BE2C (cell line): ENCODE results near the gene ANO10.

Experiments used
- DNase-seq: peaks from one replicate; pipeline ENCODE4 v3.0.0-alpha.2; 2020
- H3K27me3 ChIP-seq: fragments of 250-450 bp; sonication (Bioruptor Pico); 2 replicates; pipeline ENCODE4 v1.5.1; 2020; ENCODE audit warnings: mild to moderate bottlenecking
- H3K36me3 ChIP-seq: fragments of 250-450 bp; sonication (Bioruptor Pico); 2 replicates; pipeline ENCODE4 v1.5.1; 2020; ENCODE audit warnings: mild to moderate bottlenecking
- H3K4me1 ChIP-seq: fragments of 250-450 bp; sonication (Bioruptor Pico); 2 replicates; pipeline ENCODE4 v1.5.1; 2020
- H3K4me3 ChIP-seq: 2 replicates; pipeline ENCODE4 v1.5.1; 2011; ENCODE audit warnings: low read depth, low read length
- H3K9me3 ChIP-seq: fragments of 250-450 bp; sonication (Bioruptor Pico); 2 replicates; pipeline ENCODE4 v1.5.1; 2020
- TF ChIP-seq, protein P1 (sequence below): IDR thresholded peaks from 2 replicates; pipeline ENCODE4 v1.5.1; 2012; ENCODE audit warnings: mild to moderate bottlenecking, low read depth, low read length

ANO10 gene

DNA sequence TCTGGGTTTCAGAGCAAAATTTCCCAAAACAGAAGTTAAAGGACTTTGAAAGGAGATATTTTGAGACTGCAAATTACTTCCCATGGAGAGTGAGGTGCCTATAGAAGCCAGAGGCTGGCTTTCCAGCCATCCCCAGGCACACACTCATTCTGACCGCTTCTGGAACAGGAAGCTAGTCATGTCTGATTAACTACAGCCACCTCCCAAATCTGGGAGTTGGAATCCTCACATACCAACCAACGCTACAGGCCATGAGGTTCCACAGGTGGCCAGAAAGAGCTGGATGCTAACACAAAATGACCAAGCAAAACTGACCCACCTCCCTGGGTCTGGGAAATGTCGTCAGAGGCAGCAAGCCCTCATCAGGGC, 248.3 kb downstream of the ANO10 start:
- H3K9me3 ChIP-seq, result no peaks in the 10 kb centered on the region
- H3K36me3 ChIP-seq, result no peaks in the 10 kb centered on the region
- TF ChIP-seq, protein P1, sequence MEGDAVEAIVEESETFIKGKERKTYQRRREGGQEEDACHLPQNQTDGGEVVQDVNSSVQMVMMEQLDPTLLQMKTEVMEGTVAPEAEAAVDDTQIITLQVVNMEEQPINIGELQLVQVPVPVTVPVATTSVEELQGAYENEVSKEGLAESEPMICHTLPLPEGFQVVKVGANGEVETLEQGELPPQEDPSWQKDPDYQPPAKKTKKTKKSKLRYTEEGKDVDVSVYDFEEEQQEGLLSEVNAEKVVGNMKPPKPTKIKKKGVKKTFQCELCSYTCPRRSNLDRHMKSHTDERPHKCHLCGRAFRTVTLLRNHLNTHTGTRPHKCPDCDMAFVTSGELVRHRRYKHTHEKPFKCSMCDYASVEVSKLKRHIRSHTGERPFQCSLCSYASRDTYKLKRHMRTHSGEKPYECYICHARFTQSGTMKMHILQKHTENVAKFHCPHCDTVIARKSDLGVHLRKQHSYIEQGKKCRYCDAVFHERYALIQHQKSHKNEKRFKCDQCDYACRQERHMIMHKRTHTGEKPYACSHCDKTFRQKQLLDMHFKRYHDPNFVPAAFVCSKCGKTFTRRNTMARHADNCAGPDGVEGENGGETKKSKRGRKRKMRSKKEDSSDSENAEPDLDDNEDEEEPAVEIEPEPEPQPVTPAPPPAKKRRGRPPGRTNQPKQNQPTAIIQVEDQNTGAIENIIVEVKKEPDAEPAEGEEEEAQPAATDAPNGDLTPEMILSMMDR, result no peak
- no peak overlapping the region for H3K4me3 ChIP-seq
- H3K4me1 ChIP-seq, result no peaks in the 10 kb centered on the region
- DNase-seq, result no peak
- H3K27me3 ChIP-seq, result no peaks in the 10 kb centered on the region

DNA sequence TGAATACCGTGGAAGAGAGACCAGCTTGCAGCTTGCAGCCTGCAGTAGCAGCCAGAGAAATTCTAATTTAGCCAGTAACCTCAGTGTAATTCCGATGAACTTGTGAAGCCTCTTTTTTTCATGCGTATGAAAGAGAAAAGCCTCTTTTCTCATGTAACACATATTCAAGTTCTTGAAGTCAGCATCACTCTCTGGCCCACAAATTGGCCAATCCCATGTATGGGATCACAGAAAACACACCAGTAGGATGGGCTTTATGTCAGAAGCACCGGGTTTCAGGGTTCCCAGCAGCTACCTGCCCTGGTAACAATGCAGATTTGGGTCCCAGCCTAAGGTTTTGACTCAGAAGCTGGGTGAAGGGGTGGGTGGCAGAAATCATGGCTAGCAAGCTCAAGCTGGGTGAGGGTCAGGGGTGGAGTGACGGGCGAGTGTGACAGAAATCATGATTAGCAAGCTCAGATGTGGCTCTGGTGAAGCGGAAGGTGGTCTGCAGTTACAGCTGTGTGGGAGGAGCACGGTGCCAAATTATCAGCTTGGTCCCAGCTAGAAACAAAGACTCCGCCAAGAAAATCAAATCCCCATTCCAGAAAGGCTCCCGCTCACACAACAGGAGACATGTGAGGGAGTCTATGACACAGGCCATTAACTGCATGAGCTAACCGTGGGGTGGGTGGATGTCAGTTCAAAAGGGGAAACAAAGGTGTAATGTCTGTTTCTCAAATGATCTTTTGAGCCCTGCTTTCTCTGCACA, 248.8 kb downstream of the ANO10 start:
- Histone ChIP-seq H3K4me3 (no peak overlapping the region), H3K36me3 (no peaks in the 10 kb centered on the region), H3K27me3 (no peaks in the 10 kb centered on the region), H3K9me3 (no peaks in the 10 kb centered on the region), H3K4me1 (no peaks in the 10 kb centered on the region)
- TF ChIP-seq, protein P1, result no peak
- DNase-seq, result no peak

DNA sequence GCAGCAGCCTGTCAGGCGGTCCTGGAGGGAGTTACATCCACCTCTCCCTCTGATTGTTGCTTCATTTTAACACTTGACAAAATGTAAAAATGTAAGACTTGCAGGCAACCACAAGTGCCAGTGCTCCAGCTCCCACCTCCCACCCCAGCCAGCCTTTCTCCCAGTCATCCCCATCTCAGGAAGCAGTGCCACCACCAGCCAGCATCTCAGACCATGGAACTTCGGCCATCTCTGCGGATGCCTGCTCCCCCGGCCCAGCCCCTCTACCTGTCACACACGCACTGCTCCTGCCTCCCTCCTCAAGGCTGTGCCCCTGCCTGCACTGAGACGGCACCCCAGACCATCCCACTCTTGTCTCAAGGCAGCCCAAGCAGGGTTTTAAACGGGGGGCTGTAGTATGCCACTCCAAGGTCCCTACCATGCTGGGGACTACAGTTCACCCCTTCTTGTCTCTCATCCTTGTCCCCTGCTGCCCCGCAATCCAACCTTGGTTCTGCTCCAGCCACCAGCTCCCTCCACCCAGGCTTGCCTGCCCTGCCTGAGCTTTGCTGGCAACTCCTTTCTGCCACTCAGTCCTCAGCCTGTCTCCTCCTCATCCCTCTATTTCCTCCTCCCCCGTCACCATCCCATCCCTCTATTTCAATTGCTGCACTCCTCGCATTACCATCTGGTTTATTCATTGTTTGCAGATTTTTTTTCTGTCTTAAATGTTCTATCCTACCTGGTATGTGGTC, 249.6 kb downstream of the ANO10 start:
- Histone ChIP-seq H3K36me3 (no peaks in the 10 kb centered on the region), H3K9me3 (no peaks in the 10 kb centered on the region), H3K27me3 (no peaks in the 10 kb centered on the region), H3K4me3 (no peak overlapping the region), H3K4me1 (no peaks in the 10 kb centered on the region)
- TF ChIP-seq, protein P1, result no peak
- DNase-seq, result no peak

DNA sequence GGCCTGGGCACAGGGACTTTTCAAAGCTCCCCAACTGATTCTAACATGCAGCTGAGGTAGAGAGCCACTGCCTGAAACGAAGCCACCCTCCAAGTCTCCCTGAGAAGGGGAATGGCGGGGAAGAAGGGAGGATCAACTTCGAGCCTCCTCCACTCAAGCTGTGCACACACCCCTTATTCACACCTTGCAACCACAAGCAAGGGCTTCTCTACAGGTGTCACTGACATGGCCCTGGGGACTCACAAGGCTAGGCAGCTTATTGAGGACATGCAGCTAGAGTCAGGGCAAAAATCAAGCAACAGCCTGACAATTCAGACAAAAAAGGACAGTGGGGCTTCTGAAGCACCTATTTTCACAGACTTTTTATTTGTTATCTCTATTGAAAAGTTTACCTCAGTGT, 250.3 kb downstream of the ANO10 start:
- Histone ChIP-seq H3K9me3 (no peaks in the 10 kb centered on the region), H3K36me3 (no peaks in the 10 kb centered on the region), H3K27me3 (no peaks in the 10 kb centered on the region), H3K4me1 (no peaks in the 10 kb centered on the region), H3K4me3 (no peak overlapping the region)
- DNase-seq, result no peak
- TF ChIP-seq, protein P1, result no peak

DNA sequence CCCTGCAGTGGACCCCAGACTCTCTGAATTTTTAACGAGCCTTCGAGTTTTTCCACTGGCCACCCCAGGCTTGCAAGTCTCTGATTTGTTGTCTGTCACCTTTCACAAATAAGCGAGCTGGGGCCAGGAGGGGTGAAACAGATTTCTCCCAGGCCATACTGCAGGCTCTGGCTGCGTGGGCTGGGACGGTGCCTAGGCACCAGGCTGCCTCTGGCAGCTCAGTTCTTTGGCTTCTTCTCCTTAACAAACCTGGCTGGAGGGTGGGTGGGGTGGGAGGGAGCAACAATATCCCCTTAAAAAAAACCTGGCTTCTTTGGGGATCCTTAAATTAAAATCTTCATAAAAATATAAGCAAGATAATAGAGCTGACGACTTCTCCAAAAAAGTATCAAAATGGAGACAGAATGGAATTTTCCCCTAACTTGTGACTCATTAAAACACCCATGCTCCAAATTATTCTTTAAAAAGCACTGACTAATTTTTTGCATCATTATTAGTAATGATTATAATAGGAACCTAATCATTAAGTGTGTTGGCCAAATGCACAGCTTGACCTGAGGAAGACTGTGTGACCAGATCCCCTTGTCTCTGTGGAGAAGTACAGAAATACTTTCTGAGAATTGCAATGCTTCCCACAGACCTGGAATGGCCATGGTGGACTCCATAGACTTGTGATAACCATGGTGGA, 251.4 kb downstream of the ANO10 start:
- TF ChIP-seq, protein P1, result no peak
- no peaks in the 10 kb centered on the region for H3K27me3 ChIP-seq

More for the DNA sequence above, 251.4 kb downstream of the ANO10 start:
- Histone ChIP-seq H3K9me3 (no peaks in the 10 kb centered on the region), H3K4me1 (no peaks in the 10 kb centered on the region), H3K4me3 (no peak overlapping the region), H3K36me3 (no peaks in the 10 kb centered on the region)
- no peak for DNase-seq
